B cell (primary cell): ENCODE measurements around the gene SLC35G6. TPM values are rescaled to one million over a fixed set of nuclear protein-coding genes. Genes with fewer than 3 reads are reported as not detected.
A peak's percentile ranks its signal among the peaks of the same experiment; 100 is the strongest.

Experiments used
- ATAC-seq: fragments of 200-7000 bp; cut with Tn5 transposase; one replicate; pipeline ENCODE4 v1.10.0; 2021; ENCODE audit warnings: low read depth, mild to moderate bottlenecking, moderate number of reproducible peaks, moderate library complexity
- CTCF ChIA-PET: fragments of 350-600 bp; sonication (Branson Sonifier 250); formaldehyde crosslinking; loops from one replicate; lab custom pipeline; 2021; ENCODE audit warnings: antibody characterized with exemption, inconsistent platforms; lab: Charles Lee
- POLR2A ChIA-PET: fragments of 350-600 bp; sonication (Branson Sonifier 250); formaldehyde crosslinking; loops from one replicate; lab custom pipeline; 2021; ENCODE audit warnings: antibody characterized with exemption; lab: Charles Lee
- DNase-seq: peaks from one replicate; pipeline ENCODE4 v3.0.0; 2013
- H2AFZ ChIP-seq: 2 replicates; pipeline ENCODE4 v1.6.1; 2012; ENCODE audit warnings: mild to moderate bottlenecking, low read depth, low read length; ENCODE audit not compliant: insufficient read depth, poor library complexity, severe bottlenecking
- H3K27ac ChIP-seq, 2 donors: 1 replicate in 1 of 2; 2 replicates in 1 of 2; pipeline ENCODE4 v1.5.1; 2012 to 2013; ENCODE audit warnings: low read length in 2 of 2, mild to moderate bottlenecking in 2 of 2, moderate library complexity in 1 of 2
- H3K27me3 ChIP-seq, 4 experiments: fragments of 200-600 bp in 1 of 4; sonication (generic) in 1 of 4; replicated peaks in 1 of 4; 1 replicate in 2 of 4; 2 replicates in 2 of 4; pipeline versions ENCODE4 v1.6.1 to v1.7.0; 2013 to 2016; ENCODE audit warnings: low read length in 3 of 4, mild to moderate bottlenecking in 2 of 4, mixed read lengths in 1 of 4, moderate library complexity in 1 of 4; ENCODE audit not compliant: insufficient read depth in 4 of 4, control insufficient read depth in 3 of 4; ENCODE audit errors: control extremely low read depth in 1 of 4
- H3K36me3 ChIP-seq, 2 experiments: replicated peaks in 1 of 2; 1 replicate in 1 of 2; 2 replicates in 1 of 2; pipeline versions ENCODE4 v1.6.1 to v1.7.1; 2013; ENCODE audit warnings: low read length in 1 of 2; ENCODE audit not compliant: insufficient read depth in 2 of 2, control insufficient read depth in 1 of 2; ENCODE audit errors: control extremely low read depth in 1 of 2, extremely low read depth in 1 of 2
- H3K4me1 ChIP-seq, 2 donors: fragments of 200-600 bp in 1 of 2; sonication (generic) in 1 of 2; 1 replicate in 1 of 2; 2 replicates in 1 of 2; pipeline versions ENCODE4 v1.5.1 to v1.6.1; 2013 to 2017; ENCODE audit warnings: low read length in 2 of 2; ENCODE audit not compliant: control insufficient read depth in 2 of 2, insufficient read depth in 2 of 2
- H3K4me2 ChIP-seq: replicated peaks from 2 replicates; pipeline ENCODE3; 2012; ENCODE audit warnings: mild to moderate bottlenecking, low read depth, low read length; ENCODE audit not compliant: poor library complexity, severe bottlenecking
- H3K4me3 ChIP-seq, 5 experiments: fragments of 200-600 bp in 1 of 5; sonication (generic) in 1 of 5; 1 replicate in 3 of 5; 2 replicates in 2 of 5; pipeline versions ENCODE4 v1.5.1 to v1.7.0; 2011 to 2016; ENCODE audit warnings: low read length in 4 of 5, mild to moderate bottlenecking in 4 of 5, low read depth in 2 of 5, control low read depth in 1 of 5, moderate library complexity in 1 of 5; ENCODE audit not compliant: insufficient read depth in 1 of 5; ENCODE audit errors: control extremely low read depth in 1 of 5, extremely low read depth in 1 of 5
- H3K79me2 ChIP-seq: fragments of 200-600 bp; sonication (generic); one replicate; pipeline ENCODE4 v1.6.0; 2016; ENCODE audit warnings: low read length; ENCODE audit not compliant: control insufficient read depth, insufficient read depth
- H3K9ac ChIP-seq: fragments of 200-600 bp; sonication (generic); 2 replicates; pipeline ENCODE4 v1.6.1; 2017; ENCODE audit warnings: mild to moderate bottlenecking, low read length, moderate library complexity
- H3K9me3 ChIP-seq, 3 donors: one replicate each; pipeline versions ENCODE4 v1.6.1 to v1.7.1; 2013; ENCODE audit warnings: low read length in 2 of 3; ENCODE audit not compliant: control insufficient read depth in 2 of 3, insufficient read depth in 1 of 3; ENCODE audit errors: control extremely low read depth in 1 of 3
- H4K20me1 ChIP-seq: 2 replicates; pipeline ENCODE4 v1.6.0; 2012; ENCODE audit warnings: mild to moderate bottlenecking, low read length; ENCODE audit not compliant: insufficient read depth, control insufficient read depth, poor library complexity, severe bottlenecking
- H3K27ac Mint-ChIP-seq: one replicate; pipeline ENCODE4 v1.8.0; 2021; ENCODE audit warnings: mixed read lengths
- H3K27me3 Mint-ChIP-seq: one replicate; pipeline ENCODE4 v1.8.0; 2021; ENCODE audit warnings: mixed read lengths
- H3K4me1 Mint-ChIP-seq: one replicate; pipeline ENCODE4 v1.8.0; 2021; ENCODE audit warnings: mixed read lengths
- H3K4me3 Mint-ChIP-seq: one replicate; pipeline ENCODE4 v1.8.0; 2021; ENCODE audit warnings: mixed read lengths
- H3K9me3 Mint-ChIP-seq: one replicate; pipeline ENCODE4 v1.8.0; 2022; ENCODE audit warnings: mixed read lengths; ENCODE audit not compliant: insufficient read depth
- EZH2 ChIP-seq: IDR thresholded peaks from 2 replicates; pipeline ENCODE4 v1.6.1; 2012; ENCODE audit warnings: borderline replicate concordance, low read depth, mild to moderate bottlenecking, moderate library complexity, low read length; ENCODE audit not compliant: insufficient read depth, poor library complexity, severe bottlenecking
- WGBS: methylation state at CpG from one replicate; pipeline ENCODE4 v1.1.5; 2013; ENCODE audit warnings: missing lambda C conversion rate; ENCODE audit not compliant: insufficient coverage; 5-methylcytosine and 5-hydroxymethylcytosine counted together
- intact Hi-C: fragments of 100-400 bp; cut with micrococcal nuclease; formaldehyde crosslinking; loops from one replicate; pipeline ENCODE4 v1.10.0; 2022
- polyA plus RNA-seq: library from polyadenylated mRNA; depleted of rRNA; stranded (reverse); fragments of >200 nt; gene quantifications from 2 replicates; pipeline ENCODE4 v1.2.3, GENCODE V29; 2012
- total RNA-seq, 2 donors: library from RNA; stranded (reverse); fragments of 120-200 nt in 1 of 2; gene quantifications; 1 replicate in 1 of 2; 2 replicates in 1 of 2; pipeline versions ENCODE4 v1.2.3 to v1.2.4, GENCODE V29; 2013 to 2022
- TF ChIP-seq, protein P1 (sequence below): fragments of 200-600 bp; IDR thresholded peaks from one replicate; pipeline ENCODE4 v1.8.0; 2022; ENCODE audit warnings: antibody characterized with exemption, mild to moderate bottlenecking

Gene SLC35G6
- total and polyA plus RNA-seq, 2 donors (not counting 1 experiment from before 2014, with no cell fraction given) = 0.04 to 0.30 TPM

DNA sequence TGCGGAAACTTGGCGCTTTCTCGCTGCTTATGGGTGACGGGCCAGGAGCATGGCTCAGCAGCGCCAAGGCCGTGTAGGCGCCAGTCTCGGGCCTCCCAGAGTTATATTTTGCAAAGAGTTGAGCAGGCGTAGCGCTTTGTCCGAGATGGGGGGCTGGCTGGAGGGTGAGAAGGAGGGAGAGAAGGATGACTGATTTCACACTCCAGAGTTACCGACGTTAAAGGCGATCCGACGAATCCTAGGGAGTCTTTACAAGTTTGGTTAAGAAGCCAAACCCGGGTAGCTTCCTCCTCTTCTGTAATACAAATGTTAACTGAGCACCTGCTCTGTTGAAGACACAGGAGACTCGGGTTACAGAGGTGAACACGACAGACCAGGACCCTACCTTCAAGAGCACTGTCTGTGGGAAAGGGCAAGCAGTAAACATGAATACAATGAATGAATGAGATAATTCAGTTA, 3.7 kb downstream of the SLC35G6 start:
- H3K4me1 Mint-ChIP-seq = peaks cover 74% of the 10 kb centered on the region
- POLR2A ChIA-PET = interaction anchor here (0.6 to 3.0 kb wide), 14 partner anchors 29 to 243 kb away, joined by 3 to 27 read pairs (median 6); partner anchors contain the start of genes GABARAP, NEURL4, PLSCR3 and SENP3
- H3K4me2 ChIP-seq = peak overlapping the region; percentile 95

DNA sequence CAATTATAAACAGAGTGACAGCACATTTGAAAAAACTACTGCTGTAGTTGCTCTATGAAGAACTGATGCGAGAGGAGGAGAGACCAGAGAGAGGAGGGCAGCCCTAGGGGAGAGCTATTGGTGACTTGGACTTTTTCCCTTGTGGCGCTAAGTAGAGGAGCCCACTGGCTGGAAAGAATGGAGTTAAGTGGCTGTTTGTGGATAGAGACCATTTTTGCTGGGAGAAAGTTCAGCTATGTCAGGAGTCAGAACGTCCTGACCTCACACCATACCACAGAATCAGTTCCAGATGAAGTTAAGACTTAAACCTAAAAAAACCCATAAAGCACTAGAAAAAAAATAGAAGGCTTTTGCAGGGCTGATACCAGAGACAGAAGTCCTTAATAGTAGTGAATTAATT, 4.9 kb downstream of the SLC35G6 start:
- peak overlapping the region; percentile 95 for H3K4me2 ChIP-seq
- ATAC-seq = no peak
- no peaks in the 10 kb centered on the region for H3K9me3 ChIP-seq
- H4K20me1 ChIP-seq = peaks cover 60% of the 10 kb centered on the region
- Mint-ChIP-seq H3K27ac (peak overlapping the region; percentile 39), H3K4me3 (peak overlapping the region; percentile 79), H3K27me3 (no peaks in the 10 kb centered on the region), H3K4me1 (peaks cover 75% of the 10 kb centered on the region), H3K9me3 (no peaks in the 10 kb centered on the region)
- no peaks in the 10 kb centered on the region for H3K27me3 ChIP-seq
- peak overlapping the region in 2 of 5 experiments; percentile 9 to 23 for H3K4me3 ChIP-seq
- no peak overlapping the region for H2AFZ ChIP-seq
- POLR2A ChIA-PET = interaction anchor here (0.6 kb wide), 1 partner anchor 194 kb away, joined by 3 read pairs; no protein-coding TSS in a partner anchor
- CTCF ChIA-PET = interaction anchor here (1.0 to 3.5 kb wide), 6 partner anchors 18 to 103 kb away, joined by 3 to 19 read pairs (median 6); partner anchors contain the start of gene SENP3
- DNase-seq = no peak
- WGBS = 40% methylated on average over 1 of the region's 3 CpGs
- peak overlapping the region; percentile 20 for H3K9ac ChIP-seq
- H3K36me3 ChIP-seq = peaks cover 2 to 21% of the 10 kb centered on the region in 2 experiments
- H3K27ac ChIP-seq = no peak overlapping the region
- peaks cover 94% of the 10 kb centered on the region for H3K79me2 ChIP-seq
- H3K4me1 ChIP-seq = peaks cover 23 to 42% of the 10 kb centered on the region in 2 donors
- intact Hi-C loops = no loop called here
- TF ChIP-seq EZH2 = no peak
- TF ChIP-seq, protein P1, sequence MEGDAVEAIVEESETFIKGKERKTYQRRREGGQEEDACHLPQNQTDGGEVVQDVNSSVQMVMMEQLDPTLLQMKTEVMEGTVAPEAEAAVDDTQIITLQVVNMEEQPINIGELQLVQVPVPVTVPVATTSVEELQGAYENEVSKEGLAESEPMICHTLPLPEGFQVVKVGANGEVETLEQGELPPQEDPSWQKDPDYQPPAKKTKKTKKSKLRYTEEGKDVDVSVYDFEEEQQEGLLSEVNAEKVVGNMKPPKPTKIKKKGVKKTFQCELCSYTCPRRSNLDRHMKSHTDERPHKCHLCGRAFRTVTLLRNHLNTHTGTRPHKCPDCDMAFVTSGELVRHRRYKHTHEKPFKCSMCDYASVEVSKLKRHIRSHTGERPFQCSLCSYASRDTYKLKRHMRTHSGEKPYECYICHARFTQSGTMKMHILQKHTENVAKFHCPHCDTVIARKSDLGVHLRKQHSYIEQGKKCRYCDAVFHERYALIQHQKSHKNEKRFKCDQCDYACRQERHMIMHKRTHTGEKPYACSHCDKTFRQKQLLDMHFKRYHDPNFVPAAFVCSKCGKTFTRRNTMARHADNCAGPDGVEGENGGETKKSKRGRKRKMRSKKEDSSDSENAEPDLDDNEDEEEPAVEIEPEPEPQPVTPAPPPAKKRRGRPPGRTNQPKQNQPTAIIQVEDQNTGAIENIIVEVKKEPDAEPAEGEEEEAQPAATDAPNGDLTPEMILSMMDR = no peak

More for the DNA sequence above, 3.7 kb downstream of the SLC35G6 start:
- H3K9me3 ChIP-seq = no peaks in the 10 kb centered on the region
- no peak for TF ChIP-seq EZH2
- TF ChIP-seq, protein P1 = no peak
- Mint-ChIP-seq H3K9me3 (no peaks in the 10 kb centered on the region), H3K27me3 (no peaks in the 10 kb centered on the region), H3K27ac (peak overlapping the region; percentile 100), H3K4me3 (peak overlapping the region; percentile 99)
- peak overlapping the region; percentile 71 to 100 (median 97) for H3K4me3 ChIP-seq
- peaks cover 94% of the 10 kb centered on the region for H3K79me2 ChIP-seq
- peak overlapping the region; percentile 98 for H3K9ac ChIP-seq
- peak overlapping the region; percentile 20 for H2AFZ ChIP-seq
- no peak for DNase-seq
- 0% methylated on average over 18 of the region's 19 CpGs for WGBS
- peaks cover 26 to 51% of the 10 kb centered on the region in 2 donors for H3K4me1 ChIP-seq
- H3K27me3 ChIP-seq = no peaks in the 10 kb centered on the region
- CTCF ChIA-PET = interaction anchor here (0.7 to 3.5 kb wide), 9 partner anchors 9 to 442 kb away, joined by 3 to 19 read pairs (median 6); partner anchors contain the start of genes CHRNB1 and SENP3
- peak overlapping the region; percentile 31 to 100 for H3K27ac ChIP-seq
- intact Hi-C loops = loop anchor here (1.0 kb wide), 6 partner anchors 30 to 178 kb away; partner anchors contain the start of genes EIF5A, SENP3 and TMEM102
- H3K36me3 ChIP-seq = peaks cover 2 to 14% of the 10 kb centered on the region in 2 experiments
- H4K20me1 ChIP-seq = peaks cover 48% of the 10 kb centered on the region
- ATAC-seq = no peak
